Measurements from ENCODE around the gene SYT11.
"Not testable (repeated sequence)": the region's sequence is repeated elsewhere in the genome, so short reads cannot be mapped to it uniquely, and the experiment has no call there.

The SYT11 gene

DNA sequence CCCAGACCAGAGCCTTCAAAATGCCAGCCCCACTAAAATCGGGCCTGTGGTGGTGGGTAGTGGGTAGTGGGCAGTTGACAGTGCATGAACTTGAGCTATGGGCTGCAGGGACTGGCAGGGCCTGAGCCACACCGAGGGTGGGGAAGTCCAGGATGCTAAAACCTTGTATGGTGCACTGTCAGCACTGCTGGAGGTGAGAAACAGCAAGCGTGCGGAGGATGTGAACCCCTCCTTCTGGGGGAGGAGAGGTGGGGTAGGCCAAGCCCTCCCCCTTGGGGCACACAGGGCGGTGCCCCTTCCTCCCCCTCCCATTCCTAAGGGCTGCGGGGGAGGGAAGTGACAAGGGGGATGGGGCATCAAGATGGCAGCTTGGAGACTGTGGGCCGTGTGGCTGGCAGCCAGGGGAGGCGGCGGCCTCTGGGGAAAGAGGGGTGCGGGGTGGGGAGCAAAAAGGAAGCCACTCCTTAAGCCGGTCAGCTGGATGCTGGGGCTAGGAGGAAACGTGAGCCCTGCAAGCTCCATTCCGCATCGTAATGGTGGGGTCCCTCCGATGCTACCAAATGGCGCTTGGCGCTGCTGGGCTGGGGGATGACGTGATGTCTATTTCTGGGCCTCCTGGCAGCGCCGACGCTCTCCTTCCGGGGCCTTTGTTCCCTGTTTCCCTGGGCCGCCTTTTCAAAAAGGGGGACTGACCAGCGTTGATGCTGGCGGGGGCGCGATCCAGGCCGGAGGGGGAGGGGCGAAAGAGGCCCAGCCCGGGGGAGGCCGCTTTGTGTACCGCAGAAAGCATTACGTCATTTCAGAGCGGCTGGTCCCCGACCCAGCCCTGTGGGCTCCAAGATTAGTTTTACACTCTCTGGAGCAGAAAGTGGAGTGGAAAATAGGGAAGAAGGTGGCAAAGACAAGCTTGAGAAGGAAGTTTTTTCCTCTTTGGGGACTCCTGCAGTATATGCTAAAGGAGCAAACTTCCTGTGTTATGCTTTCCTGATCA, 809 bp downstream of the SYT11 start:
- DNase-seq, result peak; percentile 53 to 97 (median 91)

DNA sequence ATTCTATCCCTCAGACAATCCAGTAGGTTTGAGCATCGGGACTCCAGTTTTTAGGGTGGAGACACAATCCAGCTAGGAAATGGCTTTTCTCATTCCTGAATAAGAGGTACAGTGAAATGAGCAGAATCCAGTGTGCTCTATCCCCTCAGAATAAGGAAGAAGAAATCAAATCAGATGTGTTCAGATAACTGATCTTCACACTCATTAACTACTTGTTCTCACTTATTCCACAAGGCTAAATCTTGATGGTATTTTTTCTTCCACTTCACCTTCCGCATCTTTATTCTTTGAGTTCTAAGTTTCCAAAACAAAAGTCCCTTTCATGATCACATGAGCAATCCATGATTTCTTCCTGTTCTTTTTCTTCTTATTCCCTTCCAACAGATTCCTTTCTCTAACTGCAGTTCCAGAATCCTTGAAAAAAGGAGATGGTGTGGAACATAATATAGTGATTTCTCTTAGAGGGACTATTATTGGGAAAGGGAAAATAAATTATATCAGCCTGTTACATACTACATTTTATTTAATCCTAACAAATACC, 1.7 kb downstream of the SYT11 start:
- no peak for DNase-seq

DNA sequence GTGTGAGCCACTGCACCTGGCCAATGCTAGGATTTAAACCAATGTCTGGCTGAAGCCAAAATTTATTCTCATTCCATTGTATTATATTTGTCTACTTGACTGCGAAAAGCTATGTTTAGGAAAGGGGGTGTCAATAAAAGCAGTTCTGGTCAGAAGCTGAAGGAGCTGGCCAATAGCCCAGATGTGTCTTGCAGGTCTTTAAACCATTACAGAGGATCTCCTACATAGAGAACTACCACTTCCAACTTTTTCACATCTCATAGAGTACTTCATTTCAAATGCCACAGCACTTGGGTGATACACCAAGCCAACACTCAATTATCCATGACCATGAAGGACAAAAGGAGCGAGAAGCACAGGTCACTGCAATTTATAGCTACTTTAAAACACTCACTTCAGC, 2.5 kb downstream of the SYT11 start:
- DNase-seq, result no peak

DNA sequence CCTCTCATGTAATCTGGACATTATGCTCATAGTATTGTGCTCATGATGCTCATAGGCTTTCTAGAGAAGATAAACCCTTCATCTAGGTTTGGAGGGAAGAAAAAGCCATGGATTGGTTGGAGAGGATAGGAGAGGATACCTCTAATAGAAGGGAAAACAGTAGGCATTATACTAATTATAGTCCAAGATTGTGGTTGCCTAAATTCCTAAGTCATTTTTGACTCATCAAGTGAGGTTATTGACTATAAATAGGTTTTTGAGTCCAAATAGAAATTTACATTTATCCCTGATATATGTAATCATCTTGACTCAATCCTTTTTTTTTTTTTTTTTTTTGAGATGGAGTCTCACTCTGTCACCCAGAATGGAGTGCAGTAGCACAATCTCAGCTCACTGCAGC, 5.0 kb downstream of the SYT11 start:
- no peak for DNase-seq

- no peak for DNase-seq
Observed at GRCh38 chr1:155867766-155868165, 8.4 kb downstream of the SYT11 start.

DNA sequence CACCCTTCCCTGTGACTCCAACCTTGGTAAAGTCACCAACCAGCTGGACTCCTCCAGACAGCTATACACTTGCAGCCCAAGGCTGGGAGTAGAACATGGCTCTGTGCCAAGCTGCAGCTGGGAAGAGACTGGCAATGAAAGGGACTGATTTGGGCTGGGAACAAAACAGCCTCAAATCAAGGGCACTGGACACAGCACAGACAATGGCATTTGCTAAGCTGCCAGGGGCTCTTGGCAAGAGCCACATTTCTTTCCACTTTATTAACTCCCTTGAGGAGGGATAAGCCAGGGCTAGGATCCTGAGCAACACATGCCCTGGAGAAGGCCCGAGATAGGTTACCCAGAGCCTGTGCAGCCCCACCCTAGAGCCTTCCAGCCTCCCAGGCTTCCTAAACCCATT, 12.0 kb downstream of the SYT11 start:
- peak in 55 of 56 donors; percentile 30 to 95 (median 87) for DNase-seq

DNA sequence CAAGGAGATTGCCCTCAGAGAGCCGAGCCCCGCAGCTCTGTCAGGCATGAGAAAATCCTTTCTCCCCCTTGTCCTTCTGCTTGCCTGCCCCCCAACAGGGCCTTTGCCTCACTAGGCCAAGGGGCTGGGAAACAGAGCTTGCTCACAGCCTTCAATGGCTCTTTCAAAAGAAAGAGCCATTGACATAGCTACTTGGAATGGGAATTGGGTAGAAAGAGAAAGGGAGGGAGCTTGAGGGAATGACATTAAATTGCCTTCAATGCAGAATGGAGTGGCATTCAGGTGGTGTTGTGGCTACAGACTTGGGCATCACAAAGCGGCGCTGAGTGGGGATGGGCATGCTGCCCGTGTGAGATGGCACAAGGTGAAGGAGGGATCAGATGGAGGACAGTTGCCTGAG, 13.2 kb downstream of the SYT11 start:
- peak in 50 of 56 donors; percentile 5 to 91 (median 60) for DNase-seq

- DNase-seq, result peak in 8 of 56 donors; percentile 2 to 17 (median 10)
Observed at GRCh38 chr1:155873860-155874259, 14.5 kb downstream of the SYT11 start.

DNA sequence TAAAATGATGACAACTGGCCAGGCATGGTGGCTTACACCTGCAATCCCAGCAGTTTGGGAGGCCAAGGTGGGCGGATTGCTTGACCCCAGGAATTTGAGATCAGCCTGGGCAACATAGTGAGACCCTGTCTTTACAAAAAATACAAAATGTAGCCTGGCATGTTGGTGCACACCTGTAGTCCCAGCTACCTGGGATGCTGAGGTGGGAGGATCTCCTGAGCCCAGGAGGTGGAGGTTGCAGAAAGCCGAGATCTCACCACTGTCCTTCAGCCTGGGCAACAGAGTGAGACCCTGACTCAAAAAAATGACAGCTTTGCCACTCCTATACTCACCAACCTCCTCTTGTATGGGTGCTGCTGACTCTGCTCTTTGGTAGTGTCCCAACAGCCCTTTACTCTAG, 18.6 kb downstream of the SYT11 start:
- no peak for DNase-seq

DNA sequence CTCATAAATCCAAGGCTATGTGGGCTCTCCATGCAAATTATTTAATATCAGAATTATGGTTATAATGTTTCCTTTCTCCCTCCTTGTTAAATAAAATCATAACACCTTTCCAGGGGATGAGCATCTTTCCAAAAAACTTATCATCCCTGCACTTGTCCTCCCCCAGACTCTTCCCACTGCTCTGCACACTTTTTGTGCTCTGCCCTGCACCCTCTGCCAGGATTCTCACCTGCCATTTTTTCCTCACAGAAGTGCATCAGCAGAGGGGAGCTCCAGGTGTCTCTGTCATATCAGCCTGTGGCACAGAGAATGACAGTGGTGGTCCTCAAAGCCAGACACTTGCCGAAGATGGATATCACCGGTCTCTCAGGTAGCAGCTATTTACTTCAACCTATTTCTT, 20.9 kb downstream of the SYT11 start:
- no peak for DNase-seq

- no peak for DNase-seq
Observed at GRCh38 chr1:155880950-155881349, 21.6 kb downstream of the SYT11 start.

DNA sequence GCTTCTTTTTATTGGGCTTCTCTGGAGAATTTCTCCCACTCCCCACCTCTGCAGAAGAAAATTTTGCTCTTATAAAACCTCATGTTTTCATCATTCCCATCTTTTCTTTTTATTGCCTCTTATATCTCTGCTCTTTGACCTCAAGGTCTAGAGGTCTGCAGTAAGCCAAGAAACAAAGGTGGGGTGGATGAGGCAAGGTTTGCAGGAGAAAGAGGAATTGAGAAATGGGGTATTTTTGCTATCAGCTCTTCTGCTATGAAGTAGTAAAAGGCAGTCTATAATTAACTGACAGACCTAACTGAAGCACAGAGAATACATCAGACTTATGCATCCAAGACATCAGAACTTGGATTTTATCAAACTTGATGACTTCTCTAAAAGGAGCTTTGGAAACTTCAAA, 22.9 kb downstream of the SYT11 start:
- no peak for DNase-seq

GRCh38 chr1:155882766-155883165, 23.4 kb downstream of the SYT11 start:
- no peak for DNase-seq

- no peak for DNase-seq
Observed at GRCh38 chr1:155884031-155884960, 24.9 kb downstream of the SYT11 start.

DNA sequence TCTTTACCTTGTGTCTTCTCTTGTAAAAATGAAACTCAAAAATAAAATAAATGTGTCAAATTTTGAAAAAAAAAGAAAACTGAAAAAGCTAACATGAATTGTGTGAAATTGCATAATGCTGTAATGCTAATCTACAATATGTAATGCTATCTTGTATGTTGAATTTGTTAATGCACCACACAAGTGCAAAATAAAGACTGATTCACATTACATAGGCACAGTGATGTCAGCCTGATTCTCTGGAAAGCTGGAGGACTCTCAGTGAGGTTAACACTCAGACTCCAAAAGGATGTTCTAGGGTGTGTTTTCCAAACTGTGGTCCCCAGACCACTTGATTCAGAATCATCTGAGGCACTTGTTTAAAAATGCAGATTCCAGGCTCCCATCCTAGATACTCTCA, 25.6 kb downstream of the SYT11 start:
- no peak for DNase-seq

- DNase-seq, result no peak
Observed at GRCh38 chr1:155888481-155888880, 29.1 kb downstream of the SYT11 start.

DNA sequence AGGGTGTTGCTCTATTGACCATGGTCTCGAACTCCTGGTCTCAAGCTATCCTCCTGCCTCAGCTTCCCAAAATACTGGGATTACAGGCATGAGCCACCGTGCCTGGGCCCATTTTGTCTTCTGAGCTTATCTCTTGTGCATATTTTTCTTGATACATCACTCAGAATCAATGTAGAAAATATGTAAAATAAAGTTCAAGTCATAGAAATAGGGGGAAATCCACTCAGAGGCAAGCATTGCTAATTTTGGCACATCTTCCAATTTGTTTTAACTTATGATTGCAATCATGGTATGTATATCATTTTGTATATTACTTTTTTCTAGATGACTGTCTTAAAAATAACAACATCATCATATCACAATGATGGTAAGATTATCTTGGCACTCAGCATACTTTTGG, 30.2 kb downstream of the SYT11 start:
- no peak for DNase-seq

DNA sequence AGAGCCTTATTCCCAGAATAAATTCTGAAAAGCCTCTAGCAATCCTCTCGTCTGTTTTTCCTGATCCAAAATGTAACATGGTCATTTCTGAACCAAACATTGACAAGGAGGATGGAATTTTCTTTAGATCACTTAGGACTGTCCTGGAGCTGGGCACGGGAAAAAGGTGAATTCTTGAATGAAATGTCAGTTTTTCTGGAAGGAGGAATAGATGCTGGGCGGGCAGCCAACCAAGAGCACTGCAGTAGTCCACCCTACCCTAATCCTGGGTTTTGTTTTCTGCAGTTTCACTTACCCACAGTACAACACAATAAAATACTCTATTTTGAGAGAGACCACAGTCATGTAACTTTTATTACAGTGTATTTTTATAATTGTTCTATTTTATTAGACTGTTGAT, 30.9 kb downstream of the SYT11 start:
- DNase-seq, result no peak

DNA sequence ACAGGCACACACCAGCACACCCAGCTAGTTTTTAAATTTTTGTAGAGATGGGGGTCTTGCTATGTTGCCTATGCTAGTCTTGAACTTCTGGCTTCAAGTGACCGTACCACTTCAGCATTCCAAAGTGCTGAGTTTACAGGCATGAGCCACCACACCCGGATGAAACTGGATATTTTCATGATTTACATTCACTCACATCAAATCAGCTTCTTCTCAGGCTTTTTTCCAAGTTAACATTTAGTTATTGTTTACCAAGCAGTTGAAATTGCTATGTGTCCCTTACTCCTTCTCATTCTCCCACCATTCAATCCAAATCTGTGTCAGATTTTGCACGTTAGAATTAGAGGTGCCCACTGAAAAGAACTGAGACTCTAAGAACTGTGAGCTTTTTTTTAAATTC, 33.4 kb downstream of the SYT11 start:
- no peak for DNase-seq

DNA sequence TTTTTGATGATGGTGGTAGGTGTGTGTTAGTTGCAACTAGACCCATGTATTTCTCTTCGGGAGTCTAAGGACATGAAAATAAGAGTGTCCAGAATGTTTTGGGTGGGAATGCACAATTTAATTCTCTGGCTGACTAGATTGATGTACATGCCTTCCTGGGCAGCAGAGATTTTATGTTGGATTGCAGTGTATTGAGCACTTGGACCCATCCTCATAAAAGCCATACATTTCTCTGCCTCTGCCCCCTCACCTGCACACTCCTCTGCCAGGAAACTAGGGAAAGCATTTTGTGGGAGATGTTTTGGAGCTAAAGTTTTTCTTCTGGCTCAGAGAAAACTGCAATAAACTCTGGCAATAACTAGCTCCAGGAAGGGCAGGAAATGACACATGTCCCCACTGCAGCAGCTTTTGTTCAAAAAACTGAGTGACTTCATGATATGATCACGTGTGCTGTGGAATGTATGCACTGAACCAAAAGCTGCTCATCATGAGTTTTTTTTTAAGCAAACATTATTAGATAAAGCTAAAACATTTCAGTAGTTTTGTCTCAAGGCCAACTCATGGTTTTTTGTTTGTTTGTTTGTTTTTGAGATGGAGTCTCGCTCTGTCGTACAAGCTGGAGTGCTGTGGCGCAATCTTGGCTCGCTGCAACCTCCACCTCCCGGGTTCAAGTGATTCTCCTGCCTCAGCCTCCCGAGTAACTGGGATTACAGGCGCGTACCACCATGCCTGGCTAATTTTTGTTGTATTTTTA, 34.2 kb downstream of the SYT11 start:
- DNase-seq, result no peak

GRCh38 chr1:155895617-155896016, 36.2 kb downstream of the SYT11 start:
- not testable (repeated sequence) for DNase-seq
